Keratinocyte (primary cell): ENCODE results near the gene DOCK3.

ENCODE experiments used
- EZH2 ChIP-seq: IDR thresholded peaks from one replicate; pipeline ENCODE4 v1.6.1; 2012; ENCODE audit warnings: inconsistent platforms, mild to moderate bottlenecking, low read length, moderate library complexity
- TF ChIP-seq, protein P1 (sequence below), 3 experiments: IDR thresholded peaks in 1 of 3; conservative IDR thresholded peaks in 1 of 3; optimal IDR thresholded peaks in 1 of 3; 2 replicates in 2 of 3; 3 replicates in 1 of 3; pipeline versions ENCODE3 to v1.5.1; 2011; ENCODE audit warnings: low read length in 3 of 3, mild to moderate bottlenecking in 3 of 3, moderate library complexity in 2 of 3, control low read depth in 1 of 3, inconsistent platforms in 1 of 3; ENCODE audit not compliant: insufficient read depth in 2 of 3; ENCODE audit errors: extremely low read depth in 1 of 3

DNA sequence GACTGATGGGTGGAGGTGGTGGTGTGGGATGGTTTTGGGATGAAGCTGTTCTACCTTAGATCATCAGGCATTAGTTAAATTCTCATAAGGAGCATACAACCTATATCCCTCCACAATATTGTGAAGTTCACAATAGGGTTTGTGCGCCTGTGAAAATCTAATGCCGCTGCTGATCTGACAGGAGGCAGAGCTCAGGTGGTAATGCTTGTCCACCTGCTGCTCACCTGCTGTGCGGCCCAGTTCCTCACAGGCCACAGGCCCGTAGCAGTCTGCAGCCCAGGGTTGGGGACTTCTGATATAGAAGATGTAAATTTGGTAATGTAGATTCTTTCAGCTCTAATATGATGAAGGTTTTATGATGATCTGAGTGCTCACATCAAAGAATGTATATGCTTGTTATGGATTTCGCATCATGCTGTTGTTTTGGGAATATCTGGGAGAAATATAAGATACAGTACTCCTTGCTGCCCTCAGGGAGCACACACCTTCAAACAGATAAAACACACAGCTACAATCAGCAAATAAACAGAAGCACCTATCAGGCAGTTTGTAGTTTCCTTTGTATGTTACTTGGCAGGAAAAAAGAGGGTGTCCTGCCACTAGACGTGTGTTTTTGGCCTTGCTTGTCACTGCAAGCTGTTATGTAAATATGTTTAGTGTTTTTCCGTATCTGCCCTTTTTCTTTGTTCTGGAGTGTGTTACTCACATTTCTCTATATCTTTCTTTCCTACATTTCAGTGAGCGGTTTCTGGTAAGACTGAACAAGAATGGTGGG, 471.3 kb downstream of the DOCK3 start:
- TF ChIP-seq, protein P1, sequence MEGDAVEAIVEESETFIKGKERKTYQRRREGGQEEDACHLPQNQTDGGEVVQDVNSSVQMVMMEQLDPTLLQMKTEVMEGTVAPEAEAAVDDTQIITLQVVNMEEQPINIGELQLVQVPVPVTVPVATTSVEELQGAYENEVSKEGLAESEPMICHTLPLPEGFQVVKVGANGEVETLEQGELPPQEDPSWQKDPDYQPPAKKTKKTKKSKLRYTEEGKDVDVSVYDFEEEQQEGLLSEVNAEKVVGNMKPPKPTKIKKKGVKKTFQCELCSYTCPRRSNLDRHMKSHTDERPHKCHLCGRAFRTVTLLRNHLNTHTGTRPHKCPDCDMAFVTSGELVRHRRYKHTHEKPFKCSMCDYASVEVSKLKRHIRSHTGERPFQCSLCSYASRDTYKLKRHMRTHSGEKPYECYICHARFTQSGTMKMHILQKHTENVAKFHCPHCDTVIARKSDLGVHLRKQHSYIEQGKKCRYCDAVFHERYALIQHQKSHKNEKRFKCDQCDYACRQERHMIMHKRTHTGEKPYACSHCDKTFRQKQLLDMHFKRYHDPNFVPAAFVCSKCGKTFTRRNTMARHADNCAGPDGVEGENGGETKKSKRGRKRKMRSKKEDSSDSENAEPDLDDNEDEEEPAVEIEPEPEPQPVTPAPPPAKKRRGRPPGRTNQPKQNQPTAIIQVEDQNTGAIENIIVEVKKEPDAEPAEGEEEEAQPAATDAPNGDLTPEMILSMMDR (optimal IDR thresholded peaks at IDR 0.05 in 1 of 3, IDR thresholded peaks at IDR 0.05 in 1 of 3, conservative IDR thresholded peaks at IDR 0.05 in 1 of 3; ENCODE audit: extremely low read depth in 1 of 3, insufficient read depth in 2 of 3, low read length in 3 of 3) = no peak
- TF ChIP-seq EZH2 = no peak
